NCI-H748 (cell line): ENCODE data around the gene ENPP7.

ENCODE experiments used
- DNase-seq: peaks from one replicate; lab custom pipeline; 2025; ENCODE audit not compliant: unreplicated experiment; lab: John Stamatoyannopoulos, UW

Gene ENPP7

DNA sequence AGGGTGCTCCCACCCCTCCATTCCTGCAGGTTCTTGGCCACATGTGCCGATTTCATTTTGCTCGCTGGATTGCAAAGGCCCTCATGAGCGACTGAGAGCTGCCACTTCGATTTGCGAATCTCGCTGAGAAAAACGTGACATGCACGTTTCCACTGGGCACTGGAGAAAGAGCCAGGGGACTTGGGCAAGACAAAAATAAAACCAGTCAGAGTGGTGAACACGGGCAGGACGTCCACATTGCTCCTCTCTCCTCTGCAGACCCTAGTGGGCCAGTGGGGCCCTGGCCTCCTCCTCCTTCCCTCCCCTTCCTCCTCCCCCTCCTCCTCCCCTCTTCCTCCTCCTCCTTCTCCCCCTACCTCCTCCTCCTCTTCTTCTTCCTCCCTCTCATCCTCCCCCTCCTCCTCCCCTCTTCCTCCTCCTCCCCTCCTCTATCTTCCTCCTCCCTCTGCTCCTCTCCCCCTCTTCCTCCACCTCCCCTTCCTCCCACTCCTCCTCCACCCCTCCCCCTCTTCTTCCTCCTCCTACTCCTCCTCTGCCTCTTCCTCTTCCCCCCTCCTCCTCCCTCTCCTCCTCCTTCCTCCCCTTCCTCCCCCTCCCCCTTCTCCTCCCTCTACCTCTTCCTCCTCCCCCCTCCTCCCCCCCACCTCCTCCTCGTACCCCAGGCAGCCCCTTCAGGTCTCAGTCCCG lies 28.1 kb upstream of the ENPP7 start:
- no peak for DNase-seq

DNA sequence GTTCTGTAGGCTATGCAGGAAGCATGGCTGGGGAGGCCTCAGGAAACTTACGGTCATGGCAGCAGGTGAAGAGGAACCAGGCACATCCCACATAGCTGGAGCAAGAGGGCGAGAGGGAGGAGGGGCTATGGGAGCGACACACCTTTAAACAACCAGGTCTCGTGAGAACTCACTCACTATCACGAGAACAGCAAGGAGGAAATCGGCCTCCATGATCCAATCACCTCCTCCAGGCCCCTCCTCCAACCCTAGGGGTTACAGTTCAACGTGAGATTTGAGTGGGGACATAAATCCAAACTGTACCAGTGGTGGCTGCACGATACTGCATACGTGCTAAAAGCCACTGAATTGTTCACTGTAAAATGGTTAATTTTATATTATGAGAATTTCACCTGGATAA lies 26.1 kb upstream of the ENPP7 start:
- no peak for DNase-seq

DNA sequence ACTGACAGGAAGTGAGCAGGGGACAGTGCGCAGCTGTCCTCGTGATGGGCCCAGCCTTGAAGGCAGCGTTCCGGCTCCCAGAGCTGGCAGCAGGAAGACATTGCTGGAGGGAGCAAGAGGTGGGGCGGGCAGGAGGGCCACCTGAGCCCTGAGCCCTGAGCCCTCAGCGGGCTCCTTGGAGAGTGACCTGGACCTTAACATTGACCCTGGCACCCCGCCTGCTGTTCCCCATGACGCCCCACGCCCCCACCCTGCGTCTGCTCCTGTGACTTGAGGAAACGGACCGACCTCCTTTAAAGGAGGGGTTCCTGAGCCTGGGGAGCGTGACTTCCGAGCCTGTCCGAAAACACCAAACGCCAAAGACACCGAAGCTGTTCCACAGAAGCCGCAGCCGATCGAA lies 25.1 kb upstream of the ENPP7 start:
- no peak for DNase-seq

DNA sequence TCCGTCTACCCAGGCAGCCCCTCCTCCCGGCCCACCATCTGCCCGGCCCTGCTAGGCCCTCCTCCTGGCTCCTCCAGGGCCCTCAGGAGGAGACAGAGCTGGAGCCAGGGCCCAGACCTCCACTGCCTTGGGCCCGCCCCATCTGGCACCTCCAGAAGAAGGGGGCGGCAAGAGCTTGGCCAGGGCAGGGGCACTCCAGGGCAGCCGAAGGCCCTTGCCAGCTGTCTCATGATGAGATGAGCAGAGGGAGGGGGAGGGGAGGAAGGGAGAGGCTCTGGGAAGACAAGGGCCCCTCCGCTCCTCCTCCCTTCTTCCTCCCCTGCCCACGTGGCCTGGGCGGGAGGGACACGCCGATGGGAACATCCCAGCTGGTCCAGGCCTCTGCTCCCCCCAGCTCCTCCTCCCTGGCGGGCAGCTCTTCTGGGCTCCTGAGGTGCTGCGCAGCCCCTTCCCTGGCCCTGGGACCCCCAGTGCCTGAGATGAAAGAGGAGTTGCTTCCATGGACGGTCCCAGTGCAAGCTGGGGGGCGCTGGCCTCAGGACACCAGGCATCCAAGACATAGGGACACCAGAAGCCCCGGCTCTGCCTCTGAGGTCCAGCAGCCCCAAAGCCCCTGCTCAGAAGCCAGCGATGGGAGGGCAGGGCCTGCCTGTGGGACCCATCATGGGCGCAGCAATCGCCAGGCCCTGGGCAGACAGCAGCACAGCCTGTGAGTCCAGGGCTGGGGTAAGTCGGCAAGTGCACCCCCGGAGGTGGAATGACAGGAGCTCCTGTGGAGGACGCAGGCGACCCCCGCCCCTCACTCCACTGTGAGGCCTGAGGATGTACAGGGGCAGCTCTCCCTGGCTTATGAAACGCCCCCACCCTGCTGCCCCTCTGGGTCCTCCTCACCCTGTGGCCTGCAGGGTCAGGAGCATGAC lies 23.6 kb upstream of the ENPP7 start:
- no peak for DNase-seq

DNA sequence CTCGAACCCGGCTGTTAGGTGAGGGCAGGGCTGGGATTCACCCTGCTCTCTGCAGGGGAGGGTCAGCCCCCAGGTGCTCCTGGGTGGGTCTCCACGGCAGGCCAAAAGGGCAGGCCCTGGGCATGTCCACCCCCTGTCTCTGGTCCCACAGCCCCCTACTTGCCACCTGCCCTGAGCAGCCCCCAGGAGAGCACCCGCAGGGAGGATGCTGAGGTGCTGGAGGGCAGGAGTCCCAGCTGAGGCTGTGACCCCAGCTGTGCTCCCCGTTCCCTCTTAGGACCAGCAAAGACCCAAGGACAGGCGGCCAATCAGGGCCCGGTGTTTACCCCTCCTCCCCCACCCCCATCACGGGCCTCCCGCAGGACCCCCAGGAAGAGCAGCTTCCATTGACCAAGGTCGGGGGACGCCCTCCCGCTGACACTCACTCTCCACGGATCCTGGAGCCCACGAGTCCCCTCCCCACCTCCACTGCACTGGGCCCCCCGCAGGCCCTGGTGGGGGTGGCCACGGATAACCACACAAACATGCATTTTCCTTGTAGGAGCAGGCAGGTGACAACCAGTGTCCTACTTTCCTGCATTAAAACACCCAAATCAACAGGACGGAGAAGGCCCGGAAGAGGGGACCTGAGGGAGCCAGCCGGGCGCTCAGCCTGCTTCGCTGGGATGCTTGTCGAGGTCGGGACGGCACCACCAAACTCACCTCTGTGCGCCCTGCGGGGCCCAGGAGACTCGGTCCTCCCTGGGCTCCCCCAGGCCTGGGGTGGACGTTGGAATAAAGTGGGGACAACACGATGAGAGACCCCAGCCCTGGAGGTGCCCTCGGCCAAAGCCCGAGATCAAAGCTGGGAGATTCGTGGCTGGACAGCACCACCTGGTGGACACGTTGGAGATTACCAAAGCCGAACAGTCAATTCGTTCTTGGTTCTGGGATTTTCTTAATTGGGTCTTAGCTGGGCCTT lies 22.5 kb upstream of the ENPP7 start:
- DNase-seq = peak; percentile 25

DNA sequence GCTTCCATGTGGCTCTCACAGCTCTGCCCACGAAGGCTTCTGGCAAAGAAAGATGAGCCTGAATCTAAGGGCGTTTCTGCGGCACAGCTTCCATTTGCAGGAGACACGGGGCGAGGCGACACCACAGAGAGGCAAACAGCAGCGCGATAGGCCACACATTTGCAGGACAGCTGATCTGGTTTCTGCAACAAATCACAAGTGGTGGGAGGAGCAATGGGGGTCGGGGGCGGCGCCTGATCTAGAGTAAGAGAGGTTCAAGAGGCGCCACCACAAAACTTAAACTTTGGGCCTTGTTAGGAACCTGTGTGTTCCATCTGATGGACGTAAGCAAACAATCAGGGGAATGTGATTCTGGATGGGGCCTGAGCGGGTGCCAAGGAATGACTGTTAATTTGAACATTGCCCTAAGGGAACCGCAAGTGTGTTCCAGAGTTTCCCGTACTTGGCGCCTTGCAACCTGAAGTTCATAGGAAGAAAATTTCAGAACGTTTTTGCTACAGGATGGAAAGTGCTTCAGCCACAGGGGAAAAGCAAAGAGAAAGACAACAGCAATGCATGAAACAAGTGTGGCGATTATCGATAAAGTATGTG lies 18.9 kb upstream of the ENPP7 start:
- DNase-seq = no peak

DNA sequence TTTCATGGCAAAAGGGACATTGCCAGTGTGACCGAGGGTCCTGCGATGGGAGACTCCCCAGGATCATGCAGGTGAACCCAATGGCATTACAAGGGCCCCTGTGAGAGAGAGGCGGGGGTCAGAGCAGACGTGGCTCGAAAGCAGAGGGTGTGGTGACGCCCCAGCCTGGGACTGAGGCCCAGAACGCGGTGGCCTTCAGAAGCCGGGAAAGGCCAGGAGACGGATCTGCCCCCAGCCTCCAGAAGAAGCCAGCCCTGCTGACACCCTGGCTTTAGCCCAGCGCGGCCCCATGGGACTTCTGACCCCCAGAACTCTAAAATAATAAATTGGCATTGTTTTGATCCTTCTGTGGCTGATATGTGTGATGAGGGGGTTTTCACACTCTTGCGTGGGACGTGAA lies 17.4 kb upstream of the ENPP7 start:
- DNase-seq = no peak

DNA sequence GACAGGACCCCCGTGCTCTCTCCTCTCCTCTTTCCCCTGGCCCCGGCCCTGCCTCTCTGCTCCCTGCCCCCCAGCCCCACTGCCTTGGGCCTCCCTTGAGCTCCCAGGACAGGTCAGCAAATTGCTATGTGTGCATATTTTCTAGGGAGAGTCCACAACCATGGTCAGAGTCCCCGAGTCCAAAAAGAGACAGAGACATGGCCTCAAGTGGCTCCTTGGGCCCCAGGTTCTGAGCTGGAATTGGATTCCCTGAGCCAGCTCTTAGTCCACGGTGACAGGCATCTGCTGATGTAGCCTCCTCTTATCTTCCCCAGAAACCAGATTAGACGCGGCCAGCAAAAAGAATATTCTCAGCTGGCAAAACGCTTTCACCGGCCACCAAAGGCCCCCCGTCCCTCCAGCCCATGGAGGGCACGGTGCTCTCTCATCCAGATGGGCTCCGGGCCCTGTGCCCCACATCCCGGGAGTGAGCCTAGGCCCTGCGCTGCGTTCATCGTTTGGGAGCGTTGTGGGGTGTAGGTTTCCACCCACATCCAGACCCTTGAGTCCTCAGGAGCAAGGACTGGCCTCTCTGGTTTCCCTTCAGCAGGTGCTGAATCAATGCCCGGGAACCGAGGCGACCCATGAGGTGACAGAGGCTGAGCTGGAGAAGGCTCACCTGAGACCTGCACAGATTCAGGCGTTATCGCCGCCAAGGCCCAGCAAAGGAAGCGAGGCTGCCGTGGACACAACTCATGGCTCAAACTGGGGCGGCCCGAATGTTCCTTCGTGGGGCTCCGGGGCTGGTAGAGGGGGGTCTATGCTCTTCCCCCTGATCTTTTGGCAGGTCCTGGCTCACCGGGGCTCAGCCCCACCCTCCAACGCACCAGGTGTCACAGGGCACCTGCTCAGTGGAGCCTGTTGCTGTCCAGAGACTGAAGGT lies 16.3 kb upstream of the ENPP7 start:
- no peak for DNase-seq

DNA sequence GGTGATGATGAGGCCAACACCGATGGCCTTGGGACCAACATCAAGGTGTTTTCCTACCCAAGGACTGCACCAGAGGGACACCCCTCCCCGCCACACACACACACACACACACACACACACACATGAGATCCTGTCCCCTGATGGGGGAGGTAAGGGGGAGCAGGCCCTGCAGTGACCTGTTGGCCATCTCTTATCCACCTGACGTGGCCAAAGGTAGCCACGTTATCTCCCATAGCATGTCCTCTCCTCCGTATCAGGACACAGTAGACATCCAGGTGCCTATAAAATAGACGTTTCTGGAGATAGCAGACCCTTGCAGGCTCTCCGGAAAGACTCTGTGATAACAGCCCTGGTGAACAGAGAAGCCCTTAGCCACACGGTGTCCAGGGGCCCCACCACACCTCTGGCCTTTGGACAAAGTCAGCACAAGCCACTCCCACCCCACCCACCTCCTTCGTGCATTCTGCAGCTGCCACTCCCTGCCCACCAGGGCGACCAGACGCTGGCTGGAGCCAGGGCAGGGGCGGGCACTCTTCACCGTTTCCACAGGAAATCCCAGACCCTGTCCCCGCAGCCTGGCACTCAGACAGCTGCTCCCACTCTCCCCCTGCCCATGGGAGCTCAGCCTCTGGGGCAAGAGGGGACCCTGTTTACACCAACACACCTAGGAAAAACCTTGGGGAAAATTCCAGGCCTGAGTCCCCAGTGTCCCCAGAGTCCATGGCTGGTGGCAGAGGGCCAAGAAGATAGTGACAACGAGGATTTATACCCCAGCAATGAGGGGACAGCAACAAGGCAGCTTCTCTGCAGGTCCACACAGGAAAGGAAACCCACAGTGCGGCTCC lies 15.4 kb upstream of the ENPP7 start:
- no peak for DNase-seq

DNA sequence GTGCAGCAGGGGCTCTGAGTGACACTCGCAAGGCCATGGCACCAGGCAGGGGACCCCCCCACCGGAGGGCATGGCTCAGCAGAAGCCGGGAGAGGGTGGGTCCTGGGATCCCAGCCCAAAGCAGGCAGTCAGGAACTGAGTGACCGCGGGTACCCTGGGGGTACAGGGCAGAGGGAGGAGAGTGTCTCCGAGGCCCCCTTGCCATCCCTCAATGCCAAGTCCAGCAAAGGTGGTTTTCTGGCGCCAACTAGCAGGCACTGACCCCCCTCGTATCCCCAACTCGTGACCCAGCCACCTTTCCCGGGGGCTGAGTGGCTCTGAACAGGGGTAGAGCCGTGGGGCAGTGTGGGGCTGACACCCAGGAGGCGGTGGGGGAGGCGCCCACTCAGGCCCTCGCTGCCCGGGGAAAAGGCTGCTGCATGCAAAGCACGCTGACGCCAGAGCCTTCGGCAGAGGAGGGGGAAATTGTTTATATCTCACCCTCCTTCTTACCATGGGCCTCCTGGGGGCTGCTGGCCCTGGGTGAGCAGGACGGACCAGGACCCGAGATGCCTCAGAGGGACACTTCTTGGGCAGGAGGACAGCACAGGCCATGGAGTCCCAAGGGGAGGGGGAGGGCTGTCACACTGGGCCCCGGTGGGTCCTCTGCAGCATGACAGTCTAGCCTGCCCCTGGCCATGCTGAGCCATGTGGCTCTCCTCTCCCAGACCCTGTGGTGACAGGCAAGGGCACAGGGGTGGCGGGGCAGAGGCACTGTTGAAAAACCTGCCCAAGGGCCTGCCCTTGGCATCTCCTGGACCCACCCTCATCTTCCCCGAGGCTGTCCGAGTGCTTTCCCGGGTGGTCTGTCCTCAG lies 14.6 kb upstream of the ENPP7 start:
- DNase-seq = no peak

DNA sequence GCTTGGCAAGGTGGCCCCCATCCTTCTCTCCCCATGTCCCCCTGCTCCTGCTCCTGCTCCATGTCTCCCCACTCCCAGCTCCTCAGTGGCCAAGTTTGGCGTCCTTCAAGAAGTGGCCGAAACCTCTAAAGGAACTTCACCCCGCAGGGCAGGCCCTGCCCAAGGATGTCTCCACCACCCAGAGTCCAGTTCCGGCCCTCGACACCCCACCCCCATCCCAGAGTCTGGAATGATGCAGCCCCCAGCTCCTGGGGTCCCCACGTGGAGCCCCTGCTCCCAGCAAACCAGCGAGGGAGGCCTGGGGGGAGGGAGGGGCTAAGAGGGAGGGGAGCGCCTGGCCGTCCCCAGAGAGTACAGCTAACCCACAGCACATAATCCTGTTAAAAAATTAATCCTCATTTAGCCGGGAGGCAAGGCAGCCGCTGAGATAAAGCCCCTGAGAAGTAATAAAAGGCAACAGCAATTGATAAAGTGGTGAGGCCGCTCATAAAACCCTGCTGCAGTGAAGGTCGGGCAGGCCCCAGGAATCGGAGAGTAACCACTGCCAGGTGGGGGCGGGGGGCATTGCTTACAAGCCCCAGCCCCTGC lies 9.9 kb upstream of the ENPP7 start:
- no peak for DNase-seq

DNA sequence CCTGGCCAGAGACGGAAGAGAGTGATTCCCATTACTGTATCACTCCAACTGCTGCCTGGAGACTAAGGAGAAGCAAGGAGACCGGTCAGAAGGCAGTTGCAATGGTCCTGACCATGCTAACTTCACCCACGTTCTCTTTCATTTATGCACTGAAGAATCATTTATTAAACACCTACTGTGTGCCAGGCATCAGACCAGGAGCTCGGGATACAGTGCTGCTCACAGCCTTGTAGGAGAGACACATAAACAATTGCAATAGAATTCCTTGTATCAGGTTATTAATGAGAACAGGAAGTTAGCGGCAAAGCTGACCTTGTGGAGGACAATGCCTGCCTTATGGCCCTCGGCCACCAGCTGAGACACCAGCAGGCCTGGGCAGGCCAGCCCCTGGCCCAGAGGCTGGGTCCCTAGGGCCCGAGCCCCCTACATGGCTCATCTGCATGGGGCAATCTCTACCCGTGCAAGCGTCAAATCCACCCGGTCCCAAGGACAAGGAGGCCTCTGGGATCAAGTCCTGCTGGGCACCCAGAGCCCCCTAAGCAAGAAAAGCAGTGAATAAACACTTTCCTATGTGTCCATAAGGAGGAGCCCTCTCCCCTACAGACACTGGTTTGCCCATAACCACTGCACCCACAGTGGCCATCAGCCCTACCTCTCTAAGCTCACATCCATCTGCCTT lies 8.6 kb upstream of the ENPP7 start:
- peak; percentile 8 for DNase-seq

DNA sequence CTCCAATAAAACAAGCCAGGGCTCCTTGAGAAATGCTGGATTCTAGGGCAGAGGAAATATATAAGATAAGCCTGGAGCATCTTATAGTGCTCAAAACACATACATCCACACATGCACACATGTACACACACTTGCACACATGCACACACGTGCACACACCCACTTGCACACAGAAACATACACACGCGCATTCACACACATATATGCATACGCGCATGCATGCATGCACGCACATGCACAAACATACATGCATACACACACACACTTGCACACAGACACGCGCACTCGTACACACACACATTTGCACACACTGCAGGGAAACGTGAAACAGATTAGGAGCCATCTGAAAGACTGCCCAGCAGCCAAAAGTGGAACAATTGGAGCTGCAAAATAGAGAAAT lies 8.0 kb upstream of the ENPP7 start:
- no peak for DNase-seq

DNA sequence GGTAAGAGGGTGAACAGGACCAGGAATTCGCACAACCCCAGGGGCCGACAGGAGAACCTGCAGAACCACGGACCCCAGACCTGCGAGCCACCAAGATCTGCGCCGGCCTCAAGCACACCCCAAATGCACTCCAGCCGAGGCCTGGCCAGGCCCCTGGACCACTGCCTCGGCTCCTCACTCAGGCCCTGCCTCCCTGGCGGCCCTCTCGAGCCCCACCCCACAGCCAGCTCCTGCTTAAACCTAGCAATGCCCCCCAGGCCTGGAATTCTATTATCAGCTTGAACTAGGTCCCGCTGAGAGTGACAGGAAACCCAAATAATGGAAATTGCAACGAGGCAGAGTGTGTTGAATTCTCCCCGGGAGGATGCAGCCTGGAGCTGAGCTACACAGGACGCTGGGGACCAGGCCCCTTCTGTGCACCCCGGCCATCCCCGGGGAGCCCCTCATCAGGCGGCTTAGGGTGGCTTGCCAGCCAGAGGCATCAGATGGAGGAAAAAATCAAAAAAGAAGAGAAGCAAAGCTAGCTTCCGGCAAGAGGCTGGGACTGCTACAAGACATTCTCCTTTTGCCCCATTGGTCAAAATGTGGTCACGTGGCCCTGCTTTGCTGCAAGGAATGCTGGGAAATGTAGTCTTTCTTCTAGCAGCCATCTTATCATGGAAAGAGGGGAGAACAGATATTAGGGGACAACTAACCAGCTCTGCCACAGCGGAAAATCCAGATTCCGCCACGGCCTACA lies 2.4 kb upstream of the ENPP7 start:
- DNase-seq = peak; percentile 50

DNA sequence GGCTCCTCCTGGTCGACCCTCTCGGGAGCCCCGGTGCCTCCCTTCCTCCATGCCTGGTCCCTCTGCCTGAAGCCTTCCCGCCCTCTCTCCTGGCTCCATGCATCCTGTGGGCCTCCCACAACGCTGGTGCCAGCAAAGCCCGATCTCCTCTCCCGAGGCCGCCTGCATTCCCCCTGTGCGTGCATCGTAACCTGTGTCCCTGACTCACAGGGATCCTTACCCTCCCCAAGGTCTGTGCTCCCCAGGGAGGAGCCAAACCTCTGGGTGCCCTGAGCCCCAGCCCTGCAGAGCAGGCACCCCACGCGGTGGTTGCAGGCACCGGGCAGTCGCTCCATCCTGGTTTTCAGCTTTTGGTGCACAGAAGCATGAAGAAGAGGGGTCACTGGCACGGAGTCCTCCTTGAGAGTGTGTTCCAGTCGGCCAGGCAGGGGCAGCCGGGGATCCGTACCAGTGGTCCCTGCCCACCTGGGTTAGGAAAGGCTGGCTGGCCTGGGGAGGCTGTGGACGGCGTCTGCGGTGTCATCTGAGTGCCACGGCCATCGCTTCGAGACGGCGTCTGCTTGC lies 1.8 kb upstream of the ENPP7 start:
- DNase-seq = no peak

DNA sequence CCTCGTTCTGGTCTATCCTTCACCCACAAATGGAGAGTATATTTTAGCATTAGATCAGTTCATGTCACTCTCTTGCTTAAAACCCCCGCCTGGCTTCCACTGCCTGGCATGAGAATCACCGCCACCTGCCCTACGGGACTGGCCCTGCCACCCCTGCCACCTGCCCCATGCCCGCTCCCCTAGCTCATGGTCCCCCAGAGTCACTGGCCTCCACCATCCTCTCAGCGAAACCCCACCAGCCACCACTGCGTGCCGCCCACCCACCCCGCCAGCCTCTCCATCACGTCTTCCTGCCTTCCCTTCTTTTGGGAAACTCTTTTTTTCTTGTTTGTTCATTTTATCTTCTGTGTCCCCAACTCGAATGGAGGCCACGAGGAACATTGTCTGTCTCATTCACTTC lies 982 bp upstream of the ENPP7 start:
- no peak for DNase-seq
